ENCODE measurements around the gene DGCR2. TPM values are rescaled to one million over a fixed set of nuclear protein-coding genes. Genes with fewer than 3 reads are reported as not detected.

The DGCR2 gene
- total RNA-seq, 1 donor: 43.4 TPM

- no peak for DNase-seq (ENCODE audit: insufficient read length, low spot score, missing footprints)
- no peak overlapping the region for H3K4me3 ChIP-seq (ENCODE audit: insufficient read depth, low read length)
- H3K4me1 ChIP-seq (ENCODE audit: insufficient read depth, low read length): no peaks in the 10 kb centered on the region
- no peaks in the 10 kb centered on the region for H3K36me3 ChIP-seq (ENCODE audit: insufficient read depth, low read length)
- no peaks in the 10 kb centered on the region for H4K20me1 ChIP-seq (ENCODE audit: insufficient read depth, low read length)
- no peaks in the 10 kb centered on the region for H3K79me2 ChIP-seq (ENCODE audit: insufficient read depth, low read length)
- H3K27ac ChIP-seq (ENCODE audit: low read depth, low read length): no peak overlapping the region
- H3K27me3 ChIP-seq (ENCODE audit: insufficient read depth, low read length): peaks cover 27% of the 10 kb centered on the region
- H2AFZ ChIP-seq (ENCODE audit: low read length): no peak overlapping the region
- H3K9me3 ChIP-seq (ENCODE audit: low read depth, low read length): no peaks in the 10 kb centered on the region
- no peak for TF ChIP-seq CTCF (IDR thresholded peaks at IDR 0.05; ENCODE audit: extremely low read depth, low read depth, low read length)
- H3K4me2 ChIP-seq (ENCODE audit: insufficient read depth, low read length): no peak overlapping the region
Observed at GRCh38 chr22:18996376-18996900, 125.8 kb downstream of the DGCR2 start.

GRCh38 chr22:18995327-18995711, 126.9 kb downstream of the DGCR2 start:
- H4K20me1 ChIP-seq (ENCODE audit: insufficient read depth, low read length): no peaks in the 10 kb centered on the region
- H3K79me2 ChIP-seq (ENCODE audit: insufficient read depth, low read length): no peaks in the 10 kb centered on the region
- H3K27ac ChIP-seq (ENCODE audit: low read depth, low read length): no peak overlapping the region
- peaks cover 27% of the 10 kb centered on the region for H3K27me3 ChIP-seq (ENCODE audit: insufficient read depth, low read length)
- no peak overlapping the region for H3K4me3 ChIP-seq (ENCODE audit: insufficient read depth, low read length)
- H3K36me3 ChIP-seq (ENCODE audit: insufficient read depth, low read length): no peaks in the 10 kb centered on the region
- no peaks in the 10 kb centered on the region for H3K4me1 ChIP-seq (ENCODE audit: insufficient read depth, low read length)
- no peak overlapping the region for H2AFZ ChIP-seq (ENCODE audit: low read length)
- TF ChIP-seq CTCF (IDR thresholded peaks at IDR 0.05; ENCODE audit: extremely low read depth, low read depth, low read length): no peak
- DNase-seq (ENCODE audit: insufficient read length, low spot score, missing footprints): no peak
- no peaks in the 10 kb centered on the region for H3K9me3 ChIP-seq (ENCODE audit: low read depth, low read length)
- H3K4me2 ChIP-seq (ENCODE audit: insufficient read depth, low read length): no peak overlapping the region

GRCh38 chr22:18994701-18995326, 127.4 kb downstream of the DGCR2 start:
- no peak overlapping the region for H3K27ac ChIP-seq (ENCODE audit: low read depth, low read length)
- TF ChIP-seq CTCF (IDR thresholded peaks at IDR 0.05; ENCODE audit: extremely low read depth, low read depth, low read length): no peak

DNA sequence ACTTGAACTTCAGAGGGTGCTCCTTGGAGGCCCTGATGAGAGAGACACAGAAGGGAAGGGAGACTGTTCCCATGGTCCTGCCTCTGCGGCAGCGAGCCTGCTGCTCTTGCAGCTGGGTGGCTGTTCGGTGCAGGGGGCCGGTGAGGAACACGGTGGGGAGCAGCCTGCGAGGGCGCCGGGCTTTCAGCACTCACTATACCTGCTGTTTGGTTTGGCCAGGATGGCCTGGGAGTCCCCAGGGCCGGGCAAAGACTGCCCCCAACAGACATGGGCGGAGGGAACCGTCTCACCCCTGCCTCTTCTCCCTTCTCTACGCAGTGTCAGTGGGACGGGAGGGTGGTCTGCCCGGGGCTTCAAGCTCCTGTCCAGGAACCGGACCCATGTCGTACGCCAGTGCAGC, 128.2 kb downstream of the DGCR2 start:
- Histone ChIP-seq H3K4me3 (ENCODE audit: insufficient read depth, low read length) (no peak overlapping the region), H3K4me1 (ENCODE audit: insufficient read depth, low read length) (no peaks in the 10 kb centered on the region), H4K20me1 (ENCODE audit: insufficient read depth, low read length) (no peaks in the 10 kb centered on the region), H3K4me2 (ENCODE audit: insufficient read depth, low read length) (no peak overlapping the region), H3K9me3 (ENCODE audit: low read depth, low read length) (no peaks in the 10 kb centered on the region), H3K79me2 (ENCODE audit: insufficient read depth, low read length) (no peaks in the 10 kb centered on the region), H3K27ac (ENCODE audit: low read depth, low read length) (no peak overlapping the region), H3K36me3 (ENCODE audit: insufficient read depth, low read length) (no peaks in the 10 kb centered on the region), H2AFZ (ENCODE audit: low read length) (no peak overlapping the region), H3K27me3 (ENCODE audit: insufficient read depth, low read length) (peaks cover 27% of the 10 kb centered on the region)
- DNase-seq (ENCODE audit: insufficient read length, low spot score, missing footprints): no peak
- no peak for TF ChIP-seq CTCF (IDR thresholded peaks at IDR 0.05; ENCODE audit: extremely low read depth, low read depth, low read length)

More at GRCh38 chr22:18994701-18995326, 127.4 kb downstream of the DGCR2 start:
- H3K4me2 ChIP-seq (ENCODE audit: insufficient read depth, low read length): no peak overlapping the region
- no peak overlapping the region for H3K4me3 ChIP-seq (ENCODE audit: insufficient read depth, low read length)
- no peak overlapping the region for H2AFZ ChIP-seq (ENCODE audit: low read length)
- no peaks in the 10 kb centered on the region for H3K79me2 ChIP-seq (ENCODE audit: insufficient read depth, low read length)
- H3K36me3 ChIP-seq (ENCODE audit: insufficient read depth, low read length): no peaks in the 10 kb centered on the region
- peaks cover 27% of the 10 kb centered on the region for H3K27me3 ChIP-seq (ENCODE audit: insufficient read depth, low read length)
- no peak for DNase-seq (ENCODE audit: insufficient read length, low spot score, missing footprints)
- H3K4me1 ChIP-seq (ENCODE audit: insufficient read depth, low read length): no peaks in the 10 kb centered on the region
- no peaks in the 10 kb centered on the region for H3K9me3 ChIP-seq (ENCODE audit: low read depth, low read length)
- no peaks in the 10 kb centered on the region for H4K20me1 ChIP-seq (ENCODE audit: insufficient read depth, low read length)
